Stimulated activated CD8-positive, alpha-beta memory T cell treated with anti-CD3 and anti-CD28 coated beads, Interleukin-15, amount 100 ng/mL, for 48 hours (primary cell): ENCODE measurements around the gene STAMBPL1.

ENCODE experiments used
- DNase-seq, 2 donors: peaks; one replicate each; pipeline ENCODE4 v3.0.0-alpha.2; 2020; ENCODE audit warnings: low read depth in 2 of 2

STAMBPL1 gene

GRCh38 chr10:88892222-88892967 lies 12.3 kb downstream of the STAMBPL1 start:
- no peak for DNase-seq

- DNase-seq = no peak
Measured at GRCh38 chr10:88893611-88894010, 13.6 kb downstream of the STAMBPL1 start.

- DNase-seq = no peak
Measured at GRCh38 chr10:88895250-88895649, 15.2 kb downstream of the STAMBPL1 start.

DNA sequence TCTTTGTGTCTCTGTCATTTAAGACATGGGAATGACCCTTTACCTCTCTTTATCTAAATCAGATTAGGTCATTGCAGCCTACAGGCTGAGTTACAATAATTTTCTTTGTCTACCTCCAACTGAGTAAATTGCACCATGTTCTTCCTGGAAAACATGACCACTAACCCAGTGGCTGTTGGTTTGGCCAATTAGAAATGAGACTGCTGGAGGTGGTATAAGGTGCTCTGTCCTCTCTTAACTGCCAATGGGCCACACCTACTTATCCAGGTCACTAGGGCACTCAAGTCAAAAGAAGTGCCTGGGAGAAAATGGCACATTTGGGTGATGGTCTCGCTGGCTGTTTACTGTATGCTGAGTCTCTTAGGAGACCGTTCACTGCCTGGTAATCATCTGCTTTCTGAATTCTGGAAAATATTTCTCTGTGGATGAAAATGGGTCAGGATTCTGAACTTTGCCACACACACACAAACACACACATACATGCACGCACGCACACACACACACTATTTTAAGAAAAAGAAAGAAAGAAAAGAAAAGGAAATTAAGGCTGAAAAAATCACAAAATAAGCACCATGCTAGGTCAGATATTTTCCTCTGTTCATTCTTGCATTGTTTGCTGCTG lies 16.4 kb downstream of the STAMBPL1 start:
- DNase-seq = no peak

DNA sequence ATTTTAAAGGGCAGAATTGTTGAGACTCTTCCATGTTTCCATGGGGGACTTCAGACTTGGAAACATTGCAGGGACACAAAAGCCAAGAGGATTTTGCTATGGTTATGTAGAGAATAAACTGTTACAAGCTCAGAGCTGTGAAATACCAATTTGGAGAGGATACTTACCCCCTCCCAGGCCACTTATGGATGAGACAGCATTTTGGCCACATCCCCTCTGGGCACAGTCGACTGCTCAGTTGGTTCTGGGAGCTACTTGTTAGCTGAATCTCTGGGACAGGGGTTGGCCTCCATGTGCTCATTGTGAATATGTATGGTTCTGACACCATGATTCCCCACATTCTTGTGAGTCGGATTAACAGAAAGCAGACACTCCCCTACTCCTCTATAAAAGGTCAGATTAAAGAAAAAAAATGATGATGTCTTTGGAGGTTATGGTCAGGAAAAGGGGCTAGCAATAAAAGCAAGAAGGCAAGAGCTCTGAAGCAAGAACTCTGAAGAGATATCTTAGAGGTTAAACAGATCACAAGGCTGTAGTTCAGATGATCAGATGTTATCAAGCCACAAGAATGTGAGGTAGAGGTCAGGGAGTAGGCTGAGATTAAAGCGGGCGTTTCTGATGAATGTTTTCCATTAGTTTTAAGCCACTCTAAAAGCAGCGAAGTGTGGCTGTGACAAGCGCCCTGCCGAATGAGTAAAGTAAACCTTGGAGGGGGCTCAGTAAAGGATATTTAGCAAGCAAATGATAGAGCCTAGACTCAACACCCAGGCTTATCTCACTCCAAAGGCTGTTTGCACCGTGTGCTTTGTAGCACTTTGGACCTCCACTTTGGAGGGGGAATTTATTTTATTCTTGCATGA lies 17.2 kb downstream of the STAMBPL1 start:
- peak in 1 of 2 donors; percentile 25 for DNase-seq

GRCh38 chr10:88898727-88899126 lies 18.7 kb downstream of the STAMBPL1 start:
- no peak for DNase-seq

DNA sequence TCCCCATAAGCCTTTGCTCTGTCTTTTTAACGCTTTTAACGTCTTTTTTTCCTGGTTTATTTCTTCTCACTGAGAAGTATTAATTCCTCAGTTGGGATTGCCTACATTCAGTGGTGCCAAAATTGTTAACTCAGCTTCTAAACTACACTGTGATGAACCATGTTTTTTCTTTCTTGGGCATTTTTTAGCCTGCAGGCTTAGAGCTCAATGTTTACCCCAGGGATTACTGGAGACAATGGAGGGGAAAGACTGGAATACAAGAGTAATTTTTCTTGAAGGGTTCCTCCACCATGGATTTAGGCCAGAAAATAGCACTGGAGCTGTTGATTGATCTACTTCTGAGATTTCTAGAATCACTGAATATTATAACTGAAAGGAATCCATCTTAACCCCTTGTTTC lies 19.8 kb downstream of the STAMBPL1 start:
- DNase-seq = no peak

GRCh38 chr10:88901206-88901983 lies 21.4 kb downstream of the STAMBPL1 start:
- DNase-seq = no peak

GRCh38 chr10:88901984-88902789 lies 22.1 kb downstream of the STAMBPL1 start:
- no peak for DNase-seq

- DNase-seq = no peak
Measured at GRCh38 chr10:88903715-88904114, 23.7 kb downstream of the STAMBPL1 start.

DNA sequence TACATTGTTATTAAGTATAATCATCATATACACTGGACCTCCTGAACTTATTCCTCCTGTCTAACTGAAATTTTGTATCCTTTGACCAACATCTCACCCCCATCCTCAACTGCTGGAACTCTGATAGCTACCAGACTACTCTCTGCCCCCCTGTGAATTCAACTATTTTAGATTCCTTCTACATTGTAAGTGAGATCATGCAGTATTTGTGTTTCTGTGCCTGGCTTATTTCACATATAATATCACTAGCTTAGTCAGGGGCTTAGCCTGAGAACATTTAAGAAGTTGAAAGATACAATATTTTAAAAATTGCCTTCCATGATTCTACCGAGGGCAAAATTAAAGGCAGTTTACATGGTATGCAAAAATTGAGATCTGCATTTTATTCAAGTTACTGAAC lies 26.9 kb downstream of the STAMBPL1 start:
- no peak for DNase-seq

- DNase-seq = no peak
Measured at GRCh38 chr10:88908194-88908593, 28.1 kb downstream of the STAMBPL1 start.

DNA sequence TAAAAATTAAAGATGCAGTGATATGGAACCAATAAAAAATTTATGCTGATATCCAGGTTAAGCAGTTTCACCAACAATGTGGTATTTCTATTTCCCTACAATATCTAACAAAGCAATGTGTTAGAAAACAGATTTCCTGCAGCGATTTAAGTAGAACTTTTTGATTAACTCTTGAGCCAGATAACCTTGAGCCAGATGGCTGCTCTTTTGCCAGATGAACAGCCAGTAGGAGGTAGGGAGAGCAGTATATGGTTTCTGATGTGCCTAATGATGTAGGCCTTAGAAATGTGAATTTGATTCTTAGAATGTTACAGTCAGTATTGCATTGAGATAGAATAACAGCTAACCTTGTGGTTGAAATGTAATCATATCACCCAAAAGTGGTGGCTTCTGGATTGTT lies 31.1 kb downstream of the STAMBPL1 start:
- no peak for DNase-seq

GRCh38 chr10:88911851-88912250 lies 31.8 kb downstream of the STAMBPL1 start:
- no peak for DNase-seq

DNA sequence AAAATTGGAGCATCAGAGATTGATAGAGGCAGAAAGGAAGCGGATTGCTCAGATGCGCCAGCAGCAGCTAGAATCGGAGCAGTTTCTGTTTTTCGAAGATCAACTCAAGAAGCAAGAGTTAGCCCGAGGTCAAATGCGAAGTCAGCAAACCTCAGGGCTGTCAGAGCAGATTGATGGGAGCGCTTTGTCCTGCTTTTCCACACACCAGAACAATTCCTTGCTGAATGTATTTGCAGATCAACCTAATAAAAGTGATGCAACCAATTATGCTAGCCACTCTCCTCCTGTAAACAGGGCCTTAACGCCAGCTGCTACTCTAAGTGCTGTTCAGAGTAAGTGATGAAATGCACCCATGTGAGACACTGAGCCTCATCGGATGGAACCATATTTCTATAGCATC lies 33.1 kb downstream of the STAMBPL1 start:
- no peak for DNase-seq

- no peak for DNase-seq
Measured at GRCh38 chr10:88913788-88914187, 33.7 kb downstream of the STAMBPL1 start.

DNA sequence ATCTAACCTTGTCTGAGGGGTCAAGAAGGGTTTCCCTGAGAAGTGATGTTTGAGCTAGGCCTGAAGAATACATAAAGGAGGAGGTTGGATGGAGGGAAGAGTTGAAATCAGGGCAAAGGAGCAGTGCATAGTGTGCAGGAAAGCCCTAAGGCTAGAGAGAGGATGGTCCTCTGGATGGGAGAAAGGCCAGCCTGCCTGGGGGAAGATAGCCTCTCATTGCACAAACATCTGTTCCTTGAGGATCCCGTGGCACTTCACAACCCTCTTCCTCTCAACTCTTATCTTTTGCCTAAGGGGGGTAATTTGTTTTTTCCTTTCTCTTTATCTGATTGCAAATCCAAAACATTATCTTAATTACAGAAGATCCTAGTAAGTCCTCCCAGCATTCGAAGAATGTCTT lies 35.7 kb downstream of the STAMBPL1 start:
- DNase-seq = no peak

- DNase-seq = no peak
Measured at GRCh38 chr10:88916231-88916630, 36.2 kb downstream of the STAMBPL1 start.

GRCh38 chr10:88916986-88917385 lies 36.9 kb downstream of the STAMBPL1 start:
- no peak for DNase-seq

DNA sequence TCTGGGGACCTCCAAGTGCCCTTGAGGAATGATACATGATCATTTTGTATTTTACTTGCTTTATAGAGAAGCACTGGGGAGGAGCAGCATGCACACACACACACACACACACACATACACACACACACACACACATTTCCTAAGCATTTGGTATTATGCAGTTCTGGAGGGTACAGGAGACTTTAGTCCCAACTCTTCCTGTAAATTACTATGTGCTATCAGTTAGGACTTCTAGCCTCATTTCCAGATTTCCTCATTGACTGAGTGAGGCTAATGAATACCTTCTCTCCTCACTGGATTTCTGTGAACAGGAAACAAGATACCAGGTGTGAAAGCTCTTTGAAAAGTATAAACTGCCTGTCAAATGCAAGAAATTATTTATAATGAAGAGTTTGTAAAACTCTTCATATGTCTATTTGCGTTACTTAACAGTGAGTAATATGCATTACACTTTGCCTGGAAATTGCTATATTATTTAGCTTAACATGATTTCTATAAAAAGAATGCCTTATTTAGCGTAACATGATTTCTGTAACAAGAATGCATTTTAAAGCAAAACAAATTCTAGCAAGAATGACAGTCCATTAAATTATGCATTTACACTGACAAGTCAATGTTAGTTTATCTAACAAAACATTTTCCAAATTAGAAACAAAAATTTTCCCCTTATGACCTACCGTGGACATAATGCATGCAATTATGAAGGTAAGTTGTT lies 38.3 kb downstream of the STAMBPL1 start:
- no peak for DNase-seq
